Skin of body (tissue), 2 donors: Measurements from ENCODE around the gene RNF121. TPM values are rescaled to one million over a fixed set of nuclear protein-coding genes. Genes with fewer than 3 reads are reported as not detected.
"Not testable (repeated sequence)": the region's sequence is repeated elsewhere in the genome, so short reads cannot be mapped to it uniquely, and the experiment has no call there.

Experiments
- DNase-seq: peaks from one replicate; lab custom pipeline; 2025; lab: John Stamatoyannopoulos, UW
- total RNA-seq: library from RNA; depleted of rRNA; stranded (reverse); fragments of >200 nt; gene quantifications from one replicate; pipeline ENCODE4 v1.2.3, GENCODE V29; 2014

RNF121 gene
- 23.7 TPM for total RNA-seq

DNA sequence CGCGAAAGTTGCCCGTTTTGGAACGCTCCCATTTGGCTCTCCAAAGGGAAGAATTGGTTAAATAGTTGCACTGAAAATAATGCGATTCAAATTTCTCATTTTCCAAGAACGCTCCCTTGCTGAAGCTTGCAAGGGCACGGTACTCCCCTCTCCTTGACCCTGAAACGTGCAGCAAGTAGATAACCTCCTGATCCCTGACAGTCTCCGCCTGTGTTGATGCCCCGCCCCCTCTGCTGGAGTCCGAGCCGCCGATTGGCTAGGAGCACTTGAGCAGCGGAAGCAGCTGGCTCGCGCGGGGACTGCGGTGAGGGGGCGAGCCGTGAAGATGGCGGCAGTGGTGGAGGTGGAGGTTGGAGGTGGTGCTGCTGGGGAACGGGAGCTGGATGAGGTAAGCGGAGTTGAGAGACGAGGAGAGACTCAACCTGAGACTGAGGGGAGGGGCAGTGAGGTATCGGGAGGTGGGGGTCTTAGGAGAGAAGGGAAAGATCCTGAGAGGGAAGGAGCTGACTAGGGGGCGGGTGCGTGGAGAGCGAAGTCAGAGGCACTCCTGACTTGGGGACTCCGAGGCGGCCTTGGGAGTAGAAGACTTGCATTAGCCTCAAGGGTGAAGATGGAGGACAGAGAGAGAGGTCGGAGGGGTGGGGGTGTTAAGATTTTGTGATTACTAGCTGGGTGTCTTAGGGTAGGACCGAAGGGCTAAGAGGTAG is at the start of gene RNF121:
Gene RNF121, plus strand, starts transcription at position 310 of the 707 bp plus-strand sequence. Its CDS starts 16 bp downstream, at position 326.
- peak; percentile 92 for DNase-seq

DNA sequence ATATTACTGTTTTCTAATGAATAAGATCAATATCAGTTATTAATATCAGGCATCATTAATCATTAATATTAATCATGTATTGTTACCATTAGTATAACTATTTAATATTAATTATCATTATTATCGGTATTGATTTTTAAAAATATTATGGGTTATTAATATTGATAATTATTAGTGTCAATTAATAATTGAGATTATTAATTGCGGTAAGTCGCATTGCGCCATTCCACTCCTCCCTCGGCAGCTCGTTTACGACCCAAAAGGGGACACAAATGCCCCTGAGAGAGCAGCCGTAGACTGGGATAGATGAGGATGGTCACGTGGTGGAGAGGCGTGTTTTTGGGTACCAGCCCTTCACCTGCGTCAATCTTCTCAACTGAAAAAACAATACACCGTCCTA is 43.0 kb upstream of the RNF121 start:
- not testable (repeated sequence) for DNase-seq

DNA sequence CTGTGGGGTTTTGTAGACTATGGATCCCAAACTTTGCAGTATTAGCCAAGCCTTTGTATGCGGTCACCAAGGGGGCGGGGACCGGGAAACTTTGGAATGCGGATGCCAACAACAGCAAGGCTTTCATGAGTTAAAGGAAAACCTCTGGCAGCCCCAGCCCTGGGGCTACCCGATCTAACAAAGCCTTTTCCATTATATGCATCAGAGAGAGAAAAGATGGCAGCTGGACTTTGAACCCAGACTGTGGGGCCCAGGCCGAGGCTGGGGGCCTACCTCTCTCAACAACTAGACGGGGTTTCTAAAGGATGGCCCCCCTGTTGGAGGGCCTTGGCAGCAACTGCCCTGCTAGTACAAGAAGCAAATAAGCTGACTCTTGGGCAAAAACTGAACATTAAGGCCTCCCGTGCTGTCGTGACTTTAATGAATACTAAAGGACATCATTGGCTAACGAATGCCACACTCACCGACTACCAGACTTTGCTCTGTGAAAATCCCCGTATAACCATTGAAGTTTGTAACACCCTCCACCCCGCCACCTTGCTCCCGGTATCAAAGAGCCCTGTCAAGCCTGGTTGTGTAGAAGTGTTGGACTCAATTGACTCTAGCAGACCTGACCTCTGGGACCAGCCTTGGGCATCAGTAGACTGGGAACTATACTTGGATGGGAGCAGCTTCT is 40.4 kb upstream of the RNF121 start:
- not testable (repeated sequence) for DNase-seq

GRCh38 chr11:71889181-71889872 is 39.5 kb upstream of the RNF121 start:
- DNase-seq = not testable (repeated sequence)

GRCh38 chr11:71895961-71896360 is 32.9 kb upstream of the RNF121 start:
- no peak for DNase-seq

DNA sequence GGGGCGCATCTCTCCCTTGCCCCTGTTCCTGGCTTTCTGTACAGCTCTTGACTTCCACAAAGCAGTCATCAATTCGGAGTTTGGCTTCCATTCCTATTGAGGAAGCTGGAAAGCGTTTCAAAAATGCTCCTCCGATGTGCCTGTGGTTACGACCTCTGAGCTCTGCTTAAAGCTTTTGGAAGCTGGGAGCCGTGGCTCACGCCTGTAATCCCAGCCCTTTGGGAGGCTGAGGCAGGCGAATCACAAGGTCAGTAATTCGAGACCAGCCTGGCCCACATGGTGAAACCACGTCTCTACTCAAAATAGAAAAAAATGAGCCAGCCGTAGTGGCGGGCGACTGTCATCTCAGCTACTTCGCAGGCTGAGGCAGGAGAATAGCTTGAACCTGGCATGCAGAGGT is 27.7 kb upstream of the RNF121 start:
- DNase-seq = not testable (repeated sequence)

DNA sequence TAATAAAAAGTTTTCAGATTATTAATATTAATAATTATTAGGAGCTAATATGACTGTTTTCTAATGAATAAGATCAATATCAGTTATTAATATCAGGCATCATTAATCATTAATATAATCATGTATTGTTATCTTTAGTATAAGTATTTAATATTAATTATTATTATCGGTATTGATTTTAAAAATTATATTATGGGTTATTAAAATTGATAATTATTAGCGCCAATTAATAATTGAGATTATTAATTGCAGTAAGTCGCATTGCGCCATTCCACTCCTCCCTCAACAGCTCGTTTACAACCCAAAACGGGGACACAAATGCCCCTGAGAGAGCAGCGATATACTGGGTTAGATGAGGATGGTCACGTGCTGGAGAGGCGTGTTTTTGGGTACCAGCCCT is 20.6 kb upstream of the RNF121 start:
- DNase-seq = no peak

DNA sequence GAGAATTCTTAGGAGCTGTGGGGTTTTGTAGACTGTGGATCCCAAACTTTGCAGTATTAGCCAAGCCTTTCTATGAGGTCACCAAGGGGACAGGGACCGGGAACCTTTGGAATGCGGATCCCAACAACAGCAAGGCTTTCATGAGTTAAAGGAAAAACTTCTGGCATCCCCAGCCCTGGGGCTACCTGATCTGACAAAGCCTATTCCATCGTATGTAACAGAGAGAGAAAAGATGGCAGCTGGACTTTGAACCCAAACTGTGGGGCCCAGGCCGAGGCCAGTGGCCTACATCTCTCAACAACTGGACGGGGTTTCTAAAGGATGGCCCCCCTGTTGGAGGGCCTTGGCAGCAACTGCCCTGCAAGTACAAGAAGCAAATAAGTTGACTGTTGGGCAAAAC is 18.1 kb upstream of the RNF121 start:
- not testable (repeated sequence) for DNase-seq

DNA sequence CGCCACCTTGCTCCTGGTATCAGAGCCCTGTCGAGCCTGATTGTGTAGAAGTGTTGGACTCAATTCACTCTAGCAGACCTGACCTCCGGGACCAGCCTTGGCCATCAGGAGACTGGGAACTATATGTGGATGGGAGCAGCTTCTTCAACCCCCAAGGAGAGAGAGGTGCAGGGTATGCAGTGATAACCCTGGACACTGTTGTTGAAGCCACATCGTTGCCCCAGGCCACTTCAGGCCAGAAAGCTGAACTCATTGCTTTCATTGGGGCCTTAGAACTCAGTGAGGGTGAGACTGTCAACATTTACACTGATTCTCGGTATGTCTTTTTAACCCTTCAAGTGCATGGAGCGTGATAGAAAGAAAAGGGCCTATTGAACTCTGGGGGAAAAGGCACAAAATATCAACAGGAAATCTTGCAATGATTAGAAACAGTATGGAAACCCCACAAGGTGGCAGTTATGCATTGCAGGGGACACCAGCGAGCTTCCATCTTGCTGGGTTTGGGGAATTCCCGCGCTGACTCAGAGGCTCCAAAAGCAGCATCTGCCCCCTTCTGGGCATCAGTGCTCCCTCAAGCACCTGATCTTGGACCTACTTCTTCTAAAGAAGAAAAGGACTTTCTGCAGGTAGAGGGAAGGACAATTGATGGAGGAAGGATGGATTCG is 17.4 kb upstream of the RNF121 start:
- not testable (repeated sequence) for DNase-seq

- DNase-seq = not testable (repeated sequence)
Observed at GRCh38 chr11:71911986-71912340, 16.9 kb upstream of the RNF121 start.

GRCh38 chr11:71913756-71914526 is 14.9 kb upstream of the RNF121 start:
- DNase-seq = no peak

GRCh38 chr11:71914617-71915189 is 14.1 kb upstream of the RNF121 start:
- DNase-seq = no peak

DNA sequence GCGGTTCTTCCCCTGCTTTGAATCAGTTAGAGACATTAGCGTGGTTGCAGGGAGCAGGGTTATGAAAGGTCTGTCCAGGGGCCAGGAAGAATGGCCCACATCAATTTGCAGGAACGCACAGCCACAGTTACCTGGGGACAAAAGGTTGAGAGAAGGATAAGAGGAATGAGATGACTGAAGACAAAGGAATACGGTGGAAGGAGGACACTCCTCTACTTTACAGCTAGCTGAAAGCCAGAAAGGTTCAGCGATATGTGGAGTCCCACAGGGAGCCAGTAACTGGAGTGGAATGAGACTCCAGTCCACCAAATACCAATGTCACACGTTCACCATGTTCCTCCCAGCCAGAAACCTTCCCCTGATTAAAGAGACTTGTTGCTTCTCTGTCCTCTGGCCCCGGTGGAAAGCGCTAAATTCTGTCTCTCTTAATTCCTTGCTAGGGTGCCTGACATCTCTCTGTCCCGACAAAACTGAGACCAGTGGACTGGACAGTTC is 11.2 kb upstream of the RNF121 start:
- no peak for DNase-seq

- DNase-seq = no peak
Observed at GRCh38 chr11:71927820-71928736, 768 bp upstream of the RNF121 start, which contains the start of gene XNDC1N. TSS of gene XNDC1N (minus strand) at chr11:71928594. CDS start at chr11:71923353, 5,241 bp downstream.

GRCh38 chr11:71929491-71929890 is 645 bp downstream of the RNF121 start:
- DNase-seq = no peak

DNA sequence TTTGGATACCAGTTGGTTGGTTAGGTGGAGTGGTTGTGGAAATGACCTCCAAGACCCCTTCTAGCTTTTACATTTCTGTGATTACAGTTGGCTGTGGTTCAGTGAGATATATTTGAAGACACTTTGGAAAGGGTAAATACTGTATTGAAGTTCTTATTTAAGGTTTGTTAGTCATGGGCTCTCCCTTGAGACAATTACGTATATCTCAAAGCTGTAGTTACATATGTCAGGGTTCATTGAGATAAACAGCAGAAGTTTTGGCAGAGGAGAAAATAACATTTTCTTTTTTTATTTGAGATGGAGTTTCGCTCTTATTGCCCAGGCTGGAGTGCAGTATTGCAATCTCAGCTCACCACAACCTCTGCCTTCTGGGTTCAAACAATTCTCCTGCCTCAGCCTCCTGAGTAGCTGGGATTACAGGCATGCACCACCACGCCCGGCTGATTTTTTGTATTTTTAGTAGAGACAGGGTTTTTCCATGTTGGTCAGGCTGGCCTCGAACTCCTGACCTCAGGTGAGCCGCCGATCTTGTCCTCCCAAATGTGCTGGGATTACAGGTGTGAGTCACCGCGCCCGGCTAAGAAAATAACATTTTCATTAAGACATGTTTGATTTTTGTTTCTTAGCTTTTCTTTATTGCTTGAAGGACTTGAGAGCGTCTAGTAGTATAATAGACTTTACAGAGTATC is 1.9 kb downstream of the RNF121 start:
- DNase-seq = no peak

GRCh38 chr11:71931245-71931602 is 2.4 kb downstream of the RNF121 start:
- DNase-seq = no peak

DNA sequence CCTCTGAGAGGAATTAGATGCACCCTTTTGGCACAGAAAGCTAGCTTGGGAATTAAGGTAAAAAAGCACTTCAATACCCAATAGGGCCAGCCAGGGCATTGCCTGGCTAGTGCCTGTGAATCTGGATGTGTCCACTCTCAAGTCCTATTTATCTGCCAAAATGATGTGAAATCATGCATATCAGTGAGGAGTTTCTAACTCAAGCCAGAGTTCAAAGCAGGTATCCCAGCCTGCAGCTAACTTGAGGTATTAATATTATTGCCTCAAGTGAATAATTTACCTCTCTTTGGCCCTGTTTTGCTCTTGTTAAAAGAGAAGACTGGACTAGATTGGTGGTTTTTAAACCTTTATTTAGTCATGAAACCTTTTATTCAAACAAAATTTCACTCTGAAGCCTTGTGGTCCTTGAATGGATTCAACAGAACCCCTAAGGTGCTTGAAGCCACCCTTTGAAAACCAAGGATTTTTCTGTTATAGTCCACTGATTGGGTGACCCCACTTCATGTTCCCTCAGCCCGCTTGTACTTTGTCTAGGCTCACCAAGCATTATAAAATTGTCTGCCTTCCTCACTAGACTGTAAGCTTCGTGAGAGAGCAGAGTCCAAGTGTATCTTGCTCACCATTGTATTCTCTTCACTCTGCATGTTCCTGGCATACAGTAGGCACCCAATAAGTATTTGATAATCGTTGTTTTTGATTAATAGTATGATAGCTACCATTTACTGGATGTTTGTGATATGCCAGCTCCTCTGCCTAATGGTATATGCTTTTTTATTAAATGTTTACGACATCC is 4.5 kb downstream of the RNF121 start:
- no peak for DNase-seq
